GM12878 (cell line): Measurements from ENCODE around the gene CASQ1. TPM values are rescaled to one million over a fixed set of nuclear protein-coding genes. Genes with fewer than 3 reads are reported as not detected.

ENCODE experiments used
- ATAC-seq: fragments of 200-7000 bp; cut with Tn5 transposase; 3 replicates; pipeline ENCODE4 v1.9.1; 2020; ENCODE audit warnings: mild to moderate bottlenecking, moderate library complexity
- BruUV-seq: library from RNA; stranded (reverse); fragments of 400-500 nt; replicated peaks from 2 replicates; lab custom pipeline; 2021; lab: Mats Ljungman, UMichigan
- CTCF ChIA-PET: fragments of 300-600 bp; sonication (Branson Sonifier 250); formaldehyde crosslinking; extraction: SDS; loops from one replicate; lab custom pipeline; 2021; ENCODE audit warnings: inconsistent platforms; lab: Yijun Ruan, JAX
- POLR2A ChIA-PET: fragments of 350-600 bp; formaldehyde crosslinking; extraction: SDS; loops from one replicate; lab custom pipeline; 2021; ENCODE audit warnings: inconsistent platforms; lab: Charles Lee
- RAD21 ChIA-PET: fragments of 300-600 bp; sonication (Branson Sonifier 250); formaldehyde crosslinking; loops from one replicate; lab custom pipeline; 2023; ENCODE audit warnings: antibody characterized with exemption; ENCODE audit not compliant: unreplicated experiment; lab: Charles Lee
- SMC1A ChIA-PET: fragments of 300-600 bp; sonication (Branson Sonifier 250); formaldehyde crosslinking; loops from one replicate; lab custom pipeline; 2023; ENCODE audit not compliant: unreplicated experiment, uncharacterized antibody; lab: Charles Lee
- DNase-seq: peaks from one replicate; pipeline ENCODE4 v3.0.0-alpha.2; 2011; ENCODE audit warnings: low read depth, low spot score
- FAIRE-seq: peaks from 3 replicates; lab custom pipeline; 2011; peaks lifted over from hg19 to GRCh38; lab: Jason Lieb, UNC
- H2AFZ ChIP-seq: 2 replicates; pipeline ENCODE4 v1.6.0; 2011; ENCODE audit warnings: low read depth, low read length, control low read depth; ENCODE audit not compliant: control insufficient read depth
- H3K27ac ChIP-seq: 2 replicates; pipeline ENCODE4 v1.5.1; 2011; ENCODE audit warnings: control low read depth; ENCODE audit not compliant: control insufficient read depth, insufficient read depth
- H3K27me3 ChIP-seq, 2 experiments: replicated peaks in 1 of 2; 2 replicates each; pipeline versions ENCODE4 v1.6.0 to v1.6.1; 2011; ENCODE audit warnings: low read length in 1 of 2; ENCODE audit not compliant: control insufficient read depth in 2 of 2, insufficient read depth in 2 of 2
- H3K36me3 ChIP-seq, 2 experiments: 2 replicates each; pipeline ENCODE4 v1.5.1; 2011; ENCODE audit warnings: low read length in 1 of 2; ENCODE audit not compliant: control insufficient read depth in 2 of 2, insufficient read depth in 2 of 2
- H3K4me1 ChIP-seq: 2 replicates; pipeline ENCODE4 v1.6.1; 2011; ENCODE audit warnings: mild to moderate bottlenecking, low read length, moderate library complexity, mixed read lengths; ENCODE audit not compliant: control insufficient read depth, insufficient read depth
- H3K4me2 ChIP-seq: 2 replicates; pipeline ENCODE4 v1.6.0; 2011; ENCODE audit warnings: control low read depth; ENCODE audit not compliant: control insufficient read depth, insufficient read depth
- H3K4me3 ChIP-seq: fragments of 200-600 bp; sonication (generic); 2 replicates; pipeline ENCODE4 v1.5.1; 2016
- H3K79me2 ChIP-seq: 2 replicates; pipeline ENCODE4 v1.6.0; 2011; ENCODE audit warnings: low read length; ENCODE audit not compliant: control insufficient read depth, insufficient read depth
- H3K9ac ChIP-seq: 2 replicates; pipeline ENCODE4 v1.8.0; 2011; ENCODE audit warnings: low read length, control low read depth, mixed read lengths; ENCODE audit not compliant: control insufficient read depth, insufficient read depth
- H3K9me3 ChIP-seq: replicated peaks from 3 replicates; pipeline ENCODE4 v1.5.1; 2011; ENCODE audit warnings: mild to moderate bottlenecking, low read length; ENCODE audit not compliant: control insufficient read depth, insufficient read depth
- H4K20me1 ChIP-seq: 2 replicates; pipeline ENCODE4 v1.6.0; 2011; ENCODE audit not compliant: control insufficient read depth, insufficient read depth
- DPF2 ChIP-seq: fragments of 450-650 bp; IDR thresholded peaks from 2 replicates; pipeline ENCODE4 v1.6.1; 2017; ENCODE audit warnings: mild to moderate bottlenecking
- KAT2A ChIP-seq: conservative IDR thresholded peaks from 2 replicates; pipeline ENCODE4 v1.6.1; 2011; ENCODE audit warnings: low read depth, low read length; ENCODE audit not compliant: control insufficient read depth
- POLR2A ChIP-seq: IDR thresholded peaks from 2 replicates; pipeline ENCODE4 v1.6.1; 2011; ENCODE audit warnings: low read depth, mild to moderate bottlenecking, low read length
- SIN3A ChIP-seq: IDR thresholded peaks from 2 replicates; pipeline ENCODE4 v1.6.1; 2012; ENCODE audit warnings: low read depth, low read length, improper control_type of control experiment
- TCF3 ChIP-seq: IDR thresholded peaks from 2 replicates; pipeline ENCODE4 v1.6.1; 2012; ENCODE audit warnings: low read depth, mild to moderate bottlenecking, low read length, borderline replicate concordance; ENCODE audit not compliant: insufficient read depth
- ZZZ3 ChIP-seq: IDR thresholded peaks from 2 replicates; pipeline ENCODE4 v1.6.1; 2011; ENCODE audit warnings: low read depth; ENCODE audit not compliant: control insufficient read depth, insufficient read length
- WGBS: methylation state at CpG from one replicate; pipeline ENCODE4 v1.1.6; 2016; ENCODE audit warnings: low lambda C conversion rate; ENCODE audit not compliant: insufficient replicate concordance, insufficient coverage; ENCODE audit errors: missing lambda C conversion rate; 5-methylcytosine and 5-hydroxymethylcytosine counted together
- in situ Hi-C: fragments of 300-500 bp; cut with MboI; formaldehyde crosslinking; loops from 9 replicates; pipeline ENCODE4 v1.14.3; 2018; ENCODE audit warnings: mixed read lengths
- intact Hi-C: fragments of 100-400 bp; cut with micrococcal nuclease; formaldehyde crosslinking; loops from one replicate; pipeline ENCODE4 v1.14.2; 2022; ENCODE audit not compliant: unreplicated experiment
- polyA plus RNA-seq, 11 experiments: library from polyadenylated mRNA; depleted of rRNA in 4 of 11; unstranded in 6 of 11; stranded (reverse) in 5 of 11; fragments of >200 nt; fragmentation: Nextera tagmentation in 4 of 11; fragmentation: Illumina TruSeq in 1 of 11; extraction: Ambion mirVana in 4 of 11; extraction: Trizol in 1 of 11; gene quantifications; 1 replicate in 1 of 11; 2 replicates in 10 of 11; pipeline versions ENCODE4 v1.2.1 to v1.2.3, GENCODE V29; 2011 to 2016; ENCODE audit warnings: inconsistent platforms in 2 of 11, missing spikeins in 2 of 11, low read depth in 1 of 11
- total RNA-seq, 4 experiments: library from RNA; depleted of rRNA in 3 of 4; stranded (reverse); fragments of >200 nt in 3 of 4; fragmentation: Illumina TruSeq in 1 of 4; extraction: Trizol in 1 of 4; gene quantifications; 2 replicates each; pipeline versions ENCODE4 v1.2.1 to v1.2.3, GENCODE V29; 2013 to 2021
- TF ChIP-seq, protein P1 (sequence below): fragments of 450-650 bp; IDR thresholded peaks from 2 replicates; pipeline ENCODE4 v1.6.1; 2016; ENCODE audit warnings: mild to moderate bottlenecking

Gene CASQ1
- total and polyA plus RNA-seq, 10 of the 15 experiments (the other 5 are each of a cell fraction or from before 2014, with no cell fraction given), result 0.10 to 0.77 (median 0.34) TPM

DNA sequence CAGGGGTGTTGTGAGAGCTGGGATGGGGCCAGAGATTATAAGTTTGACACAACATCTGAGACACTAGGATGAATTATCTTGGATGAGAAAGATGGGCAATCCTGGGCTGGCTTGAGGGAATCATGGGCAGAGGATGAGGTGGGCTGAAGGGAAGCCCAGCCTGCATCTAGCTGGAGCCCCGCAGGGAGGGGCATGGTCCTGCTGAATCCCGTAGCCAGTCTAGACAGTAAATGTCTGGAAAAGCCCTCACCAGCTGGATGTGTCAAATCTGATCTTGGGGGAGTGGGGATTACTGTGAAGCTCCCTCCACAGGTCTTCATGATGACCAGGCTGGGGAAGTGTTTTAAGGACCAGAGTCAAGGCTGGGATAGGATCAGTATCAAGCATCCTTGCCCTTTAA is 3.6 kb upstream of the CASQ1 start (continued):
- TF ChIP-seq TCF3 (no peak), SIN3A (no peak), KAT2A (no peak), DPF2 (no peak)
- TF ChIP-seq, protein P1, sequence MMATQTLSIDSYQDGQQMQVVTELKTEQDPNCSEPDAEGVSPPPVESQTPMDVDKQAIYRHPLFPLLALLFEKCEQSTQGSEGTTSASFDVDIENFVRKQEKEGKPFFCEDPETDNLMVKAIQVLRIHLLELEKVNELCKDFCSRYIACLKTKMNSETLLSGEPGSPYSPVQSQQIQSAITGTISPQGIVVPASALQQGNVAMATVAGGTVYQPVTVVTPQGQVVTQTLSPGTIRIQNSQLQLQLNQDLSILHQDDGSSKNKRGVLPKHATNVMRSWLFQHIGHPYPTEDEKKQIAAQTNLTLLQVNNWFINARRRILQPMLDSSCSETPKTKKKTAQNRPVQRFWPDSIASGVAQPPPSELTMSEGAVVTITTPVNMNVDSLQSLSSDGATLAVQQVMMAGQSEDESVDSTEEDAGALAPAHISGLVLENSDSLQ, result no peak
- TF ChIP-seq, all 136 proteins: peak for 0

DNA sequence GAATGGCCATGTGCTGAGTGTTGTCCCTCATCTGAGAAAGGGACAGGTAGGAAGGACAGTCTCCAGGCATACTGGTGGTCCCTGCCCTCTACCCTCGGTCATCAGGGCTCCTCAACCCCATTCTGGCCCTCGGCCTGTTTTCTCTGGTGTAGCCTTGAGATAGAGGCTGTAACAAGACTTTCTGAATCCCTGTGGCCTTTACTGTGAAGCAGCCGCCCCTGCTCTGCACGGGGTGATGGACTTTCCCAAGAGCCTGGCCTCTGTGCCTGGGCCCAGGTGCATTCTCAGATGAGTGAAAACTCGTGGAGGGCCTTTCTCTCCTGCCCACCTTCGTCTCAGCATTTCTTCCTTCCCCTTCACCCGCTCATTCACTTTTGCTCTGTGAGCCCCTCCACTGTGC is 3.0 kb upstream of the CASQ1 start:
- Histone ChIP-seq H3K4me2 (no peak overlapping the region), H4K20me1 (no peaks in the 10 kb centered on the region), H3K27ac (no peak overlapping the region), H3K79me2 (no peaks in the 10 kb centered on the region), H3K4me1 (peaks cover 4% of the 10 kb centered on the region; the same call in 1 of the 2 replicates), H2AFZ (no peak overlapping the region), H3K4me3 (no peak overlapping the region), H3K9me3 (no peaks in the 10 kb centered on the region), H3K27me3 (peaks cover 0 to 3% of the 10 kb centered on the region in 2 experiments; a peak in 1 of 4 replicates), H3K36me3 (no peaks in the 10 kb centered on the region)
- in situ Hi-C loops (no loop called here), intact Hi-C loops (no loop called here)
- ATAC-seq (no peak), DNase-seq (no peak), FAIRE-seq (no peak)
- no TSS peak for BruUV-seq
- ChIA-PET POLR2A (no interaction called here), SMC1A (interaction anchor here (0.9 to 1.1 kb wide), 4 partner anchors 9 to 104 kb away, joined by 3 to 7 read pairs (median 3); no protein-coding TSS in a partner anchor), CTCF (interaction anchor here (1.0 to 8.7 kb wide), 5 partner anchors 65 to 189 kb away, joined by 3 to 273 read pairs (median 64); no protein-coding TSS in a partner anchor)
- TF ChIP-seq ZZZ3, result no peak
- TF ChIP-seq POLR2A, result no peak
- TF ChIP-seq, all 136 proteins: peak for 0
- RAD21 ChIA-PET, result interaction anchor here (1.0 kb wide), 1 partner anchor 104 kb away, joined by 4 read pairs; no protein-coding TSS in a partner anchor
- WGBS, result 26% methylated on average over 7 of the region's 7 CpGs
- H3K9ac ChIP-seq, result no peak overlapping the region
